GM19239 (cell line): ENCODE measurements around the gene WNT6.

ENCODE experiments used
- DNase-seq: peaks from one replicate; pipeline ENCODE4 v3.0.0; 2011; ENCODE audit warnings: low spot score; ENCODE audit not compliant: insufficient read length
- FAIRE-seq: peaks from 2 replicates; lab custom pipeline; 2011; peaks lifted over from hg19 to GRCh38; lab: Jason Lieb, UNC

Gene WNT6

DNA sequence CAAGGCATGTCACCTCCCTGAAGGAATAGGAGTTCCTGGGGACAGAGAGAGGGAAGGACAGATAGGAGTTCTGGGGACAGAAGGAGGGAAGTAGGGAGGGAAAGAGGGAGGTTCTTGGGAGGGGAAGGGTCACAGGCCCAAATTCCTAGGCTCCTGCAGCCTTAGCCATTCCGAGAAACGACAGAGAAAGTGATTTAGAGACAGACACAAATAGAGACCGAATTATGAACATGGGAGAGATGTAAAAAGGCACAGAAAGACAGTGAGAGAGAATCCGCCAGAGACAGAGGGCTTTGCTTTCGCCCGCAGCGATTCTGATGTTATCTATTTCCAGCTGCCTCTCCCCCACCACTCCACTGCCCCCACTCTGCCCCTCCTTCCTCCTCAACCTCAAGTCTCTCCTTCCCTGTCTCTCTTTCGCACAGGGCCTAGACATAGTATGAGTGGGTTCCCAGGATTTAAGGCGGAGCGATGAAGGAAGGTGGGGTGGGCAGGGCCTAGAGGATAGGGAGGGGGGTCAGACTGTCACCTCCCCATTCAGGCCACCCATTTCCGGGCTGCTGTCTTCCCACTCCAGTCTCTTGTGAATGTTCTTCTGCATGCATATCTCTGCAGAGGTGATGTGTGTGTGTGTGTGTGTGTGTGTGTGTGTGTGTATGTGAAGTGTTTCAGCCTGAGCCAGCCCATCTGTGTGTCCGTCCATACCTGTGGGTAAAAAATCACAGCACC is 3.3 kb upstream of the WNT6 start:
- no peak for DNase-seq
- FAIRE-seq, result no peak

- DNase-seq, result no peak
- no peak for FAIRE-seq
These were observed 2.7 kb upstream of the WNT6 start for GRCh38 chr2:218856896-218857243.

GRCh38 chr2:218857371-218858137 is 2.1 kb upstream of the WNT6 start:
- FAIRE-seq, result no peak

GRCh38 chr2:218858138-218858445 is 1.5 kb upstream of the WNT6 start:
- DNase-seq, result no peak
- no peak for FAIRE-seq

More at GRCh38 chr2:218857371-218858137, 2.1 kb upstream of the WNT6 start:
- no peak for DNase-seq

- FAIRE-seq, result no peak
- DNase-seq, result no peak
These were observed 692 bp upstream of the WNT6 start for GRCh38 chr2:218858671-218859555.

GRCh38 chr2:218859988-218860831 is 605 bp downstream of the WNT6 start:
- FAIRE-seq (no peak), DNase-seq (no peak)

DNA sequence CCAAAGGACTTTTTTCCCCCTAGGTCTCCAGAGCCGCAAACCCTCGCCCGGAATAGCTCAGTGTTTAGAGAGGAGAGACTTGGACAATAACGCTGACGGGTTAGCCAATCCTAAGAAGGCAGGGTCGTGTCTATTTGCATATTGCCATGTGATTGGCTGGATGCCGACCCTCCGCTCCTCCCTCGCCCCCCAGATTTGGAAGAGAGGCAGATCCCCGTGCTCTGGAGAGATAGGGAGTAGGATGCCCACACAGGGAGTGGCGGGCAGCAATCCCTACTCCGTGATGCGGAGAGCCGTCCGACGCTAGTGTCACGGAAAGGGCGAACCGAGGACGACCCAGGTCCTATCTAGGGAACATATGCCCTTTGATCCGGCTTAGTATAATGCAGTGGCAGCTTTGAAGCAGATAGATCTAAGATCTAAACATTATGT is 1.4 kb downstream of the WNT6 start:
- FAIRE-seq (no peak), DNase-seq (no peak)

DNA sequence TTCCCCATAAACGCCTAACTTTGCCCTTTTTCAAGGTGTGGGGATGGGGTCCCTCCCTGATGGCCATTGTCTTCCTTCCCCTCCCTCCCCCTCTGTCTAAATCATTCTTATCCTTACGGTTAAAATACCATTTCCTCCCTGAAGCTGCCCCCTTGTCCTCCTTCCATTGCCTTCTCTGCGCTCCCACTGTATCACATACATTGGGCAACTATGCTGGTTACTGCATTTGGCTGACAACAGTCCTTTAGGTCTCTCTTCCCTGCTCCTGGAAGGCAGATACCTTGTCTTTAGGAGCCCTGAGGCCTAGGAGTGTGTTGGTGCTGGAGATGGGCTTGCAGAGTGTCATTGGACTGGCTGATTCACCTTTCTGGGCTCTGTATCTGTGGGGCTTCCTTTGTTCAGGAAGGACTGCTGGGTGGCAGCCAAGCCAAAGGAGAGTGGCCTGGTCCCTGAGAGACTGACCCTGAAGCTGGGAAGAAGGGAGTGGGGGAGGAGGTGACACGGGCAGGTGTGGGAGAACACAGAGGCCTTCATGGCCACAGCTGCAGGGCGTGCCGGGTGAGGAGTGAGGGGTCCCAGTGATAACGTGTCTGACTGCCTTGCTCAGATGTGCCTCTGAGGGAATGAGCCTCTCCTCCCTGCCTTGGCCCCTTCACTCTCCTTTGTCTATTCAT is 2.2 kb downstream of the WNT6 start:
- DNase-seq (no peak), FAIRE-seq (no peak)

- FAIRE-seq (no peak), DNase-seq (no peak)
These were observed 3.5 kb downstream of the WNT6 start for GRCh38 chr2:218863021-218863520.

- DNase-seq (no peak), FAIRE-seq (no peak)
These were observed 5.8 kb downstream of the WNT6 start for GRCh38 chr2:218865396-218865795.

DNA sequence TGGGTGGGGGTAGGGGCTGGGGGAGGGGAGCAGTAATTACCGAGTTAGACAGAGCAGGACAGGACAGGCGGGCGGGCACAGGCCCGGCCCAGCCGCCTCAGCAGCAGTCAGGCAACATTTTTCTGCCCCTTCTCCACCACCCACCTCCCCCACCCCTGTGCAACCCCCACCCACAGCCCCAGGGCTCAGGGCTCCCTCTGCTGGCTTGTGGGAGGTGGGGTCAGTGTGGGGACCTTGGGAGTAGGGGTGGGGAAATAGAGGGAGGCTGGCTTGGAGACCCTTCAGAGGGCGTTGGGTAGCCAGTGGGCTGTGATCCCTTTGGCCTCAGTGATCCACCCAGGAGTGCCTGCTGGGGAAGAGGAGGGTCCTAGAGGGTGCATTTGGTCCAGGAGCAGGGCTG is 6.4 kb downstream of the WNT6 start:
- FAIRE-seq (no peak), DNase-seq (no peak)

- no peak for DNase-seq
- no peak for FAIRE-seq
These were observed 8.3 kb downstream of the WNT6 start for GRCh38 chr2:218867900-218868299.

- FAIRE-seq, result no peak
- DNase-seq, result no peak
These were observed 9.5 kb downstream of the WNT6 start for GRCh38 chr2:218869064-218869463.

DNA sequence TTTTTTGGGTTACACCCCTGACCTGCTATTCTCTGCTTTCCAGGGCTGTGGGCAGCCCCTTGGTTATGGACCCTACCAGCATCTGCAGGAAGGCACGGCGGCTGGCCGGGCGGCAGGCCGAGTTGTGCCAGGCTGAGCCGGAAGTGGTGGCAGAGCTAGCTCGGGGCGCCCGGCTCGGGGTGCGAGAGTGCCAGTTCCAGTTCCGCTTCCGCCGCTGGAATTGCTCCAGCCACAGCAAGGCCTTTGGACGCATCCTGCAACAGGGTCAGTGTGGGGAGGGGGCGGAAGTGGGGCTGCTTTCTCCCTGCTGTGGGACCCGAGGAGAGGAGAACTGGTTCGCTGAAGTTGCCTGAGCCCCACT is 11.4 kb downstream of the WNT6 start:
- FAIRE-seq, result peak; percentile 44

DNA sequence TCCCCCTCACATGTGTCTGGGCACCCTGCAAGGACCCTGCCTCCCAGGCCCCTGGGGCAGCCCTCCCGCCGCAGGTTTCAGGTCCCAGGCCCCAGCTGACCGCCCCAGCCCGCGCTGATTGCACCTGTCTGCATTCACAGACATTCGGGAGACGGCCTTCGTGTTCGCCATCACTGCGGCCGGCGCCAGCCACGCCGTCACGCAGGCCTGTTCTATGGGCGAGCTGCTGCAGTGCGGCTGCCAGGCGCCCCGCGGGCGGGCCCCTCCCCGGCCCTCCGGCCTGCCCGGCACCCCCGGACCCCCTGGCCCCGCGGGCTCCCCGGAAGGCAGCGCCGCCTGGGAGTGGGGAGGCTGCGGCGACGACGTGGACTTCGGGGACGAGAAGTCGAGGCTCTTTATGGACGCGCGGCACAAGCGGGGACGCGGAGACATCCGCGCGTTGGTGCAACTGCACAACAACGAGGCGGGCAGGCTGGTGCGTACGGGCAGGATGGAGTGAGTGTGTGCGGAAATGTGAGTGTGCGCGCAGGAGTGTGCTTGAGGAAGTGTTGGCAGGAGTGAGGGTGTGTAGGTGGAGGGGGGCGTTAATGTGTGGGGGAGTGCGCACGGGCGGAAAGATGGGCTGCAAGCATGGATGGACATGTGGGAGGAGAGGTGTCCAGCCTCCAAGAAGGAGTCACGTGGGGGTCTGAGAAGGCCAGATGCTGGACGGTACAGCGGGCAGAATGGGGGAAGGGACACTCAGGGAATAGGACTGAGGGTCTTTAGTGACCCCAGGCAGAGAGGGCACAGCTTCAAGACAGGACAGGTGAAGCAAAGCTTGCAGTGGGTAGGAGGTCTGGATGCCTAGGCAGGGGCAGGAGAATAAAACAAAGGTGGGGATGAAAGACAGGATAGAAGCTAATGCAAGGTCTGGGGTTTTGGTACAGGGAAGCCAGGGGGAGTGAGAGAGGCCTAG is 12.0 kb downstream of the WNT6 start:
- FAIRE-seq, result peak; percentile 49

More for the DNA sequence above, 11.4 kb downstream of the WNT6 start:
- DNase-seq, result no peak

DNA sequence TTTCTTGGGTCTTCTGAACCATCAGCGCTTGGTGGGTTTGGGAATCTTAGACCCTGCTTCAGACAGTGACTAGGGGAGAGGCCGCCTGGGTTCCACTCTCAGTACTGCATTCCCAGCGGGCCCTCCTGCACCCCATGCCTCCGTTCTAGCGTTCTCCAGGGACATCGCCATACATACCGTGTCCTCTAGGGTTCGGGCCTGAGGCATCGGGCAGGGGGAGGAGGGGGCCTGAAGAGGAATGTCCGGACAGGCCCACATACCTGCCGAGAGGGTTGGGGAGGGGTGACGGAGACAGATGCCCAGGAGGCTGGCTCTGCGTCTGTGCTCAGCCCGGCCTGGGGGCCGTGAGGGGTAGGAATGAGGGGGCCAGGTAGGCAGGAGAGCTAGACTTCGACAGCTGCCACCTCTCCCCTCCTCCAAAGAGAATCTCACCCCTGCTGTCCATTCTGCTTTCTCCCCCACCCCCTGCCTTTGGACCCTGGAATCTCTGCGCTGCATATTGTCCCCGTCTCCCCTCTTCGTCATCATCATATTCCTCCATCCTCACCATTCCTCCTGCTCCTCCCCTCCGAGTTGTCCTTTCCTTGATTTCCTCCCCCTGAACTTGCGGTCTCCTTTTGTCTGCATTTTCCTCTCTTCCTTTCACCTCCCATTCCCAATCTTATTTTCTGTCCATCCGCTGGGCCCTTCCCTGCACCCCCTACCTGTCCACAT is 13.2 kb downstream of the WNT6 start:
- DNase-seq, result no peak
- FAIRE-seq, result no peak

More for the DNA sequence above, 12.0 kb downstream of the WNT6 start:
- no peak for DNase-seq

- FAIRE-seq, result no peak
- no peak for DNase-seq
These were observed 14.0 kb downstream of the WNT6 start for GRCh38 chr2:218873359-218874194.
